ENCODE results near the gene POLR1B. TPM values are rescaled to one million over a fixed set of nuclear protein-coding genes. Genes with fewer than 3 reads are reported as not detected.
"Not testable (repeated sequence)": the region's sequence is repeated elsewhere in the genome, so short reads cannot be mapped to it uniquely, and the experiment has no call there.

Gene POLR1B
- total RNA-seq, 4 donors from 2014 or later: 13.5 to 39.0 (median 14.6) TPM

DNA sequence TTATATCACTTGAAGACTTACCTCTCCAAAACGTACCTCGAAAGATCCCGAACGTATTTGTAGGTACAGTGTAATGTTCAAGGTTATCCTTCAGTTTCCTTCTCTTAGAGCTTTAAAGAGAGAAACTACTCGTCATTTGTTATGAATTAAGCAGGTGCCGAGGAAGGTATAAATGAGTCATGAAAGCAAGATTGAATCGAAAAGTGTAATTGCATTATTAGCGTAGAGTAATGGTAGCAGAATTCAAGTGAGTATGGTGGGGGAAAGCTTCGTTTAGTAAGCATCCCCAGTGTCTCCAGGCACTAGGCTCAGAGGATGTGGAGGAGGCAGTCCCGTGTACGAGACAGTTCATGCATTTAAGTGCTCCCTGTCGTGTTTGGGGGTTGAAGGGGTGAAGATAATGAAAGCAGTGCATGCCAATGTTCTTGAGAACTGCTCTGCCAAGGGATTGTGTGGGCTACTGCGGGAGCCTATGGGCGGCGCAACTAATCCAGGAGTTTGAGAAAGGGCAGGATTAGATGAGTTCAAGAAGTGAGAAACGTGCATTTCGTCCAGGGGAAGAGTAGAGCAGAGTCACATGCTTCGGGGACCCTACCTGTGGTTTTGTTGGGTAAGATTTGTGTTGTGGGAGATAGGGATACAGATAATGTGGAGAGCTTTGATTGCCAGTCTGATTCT lies 858 bp downstream of the POLR1B start:
- no peak for TF ChIP-seq CTCF (IDR thresholded peaks at IDR 0.05)
- ATAC-seq (ENCODE audit: low FRiP score) (no peak), DNase-seq (ENCODE audit: low spot score) (no peak)

DNA sequence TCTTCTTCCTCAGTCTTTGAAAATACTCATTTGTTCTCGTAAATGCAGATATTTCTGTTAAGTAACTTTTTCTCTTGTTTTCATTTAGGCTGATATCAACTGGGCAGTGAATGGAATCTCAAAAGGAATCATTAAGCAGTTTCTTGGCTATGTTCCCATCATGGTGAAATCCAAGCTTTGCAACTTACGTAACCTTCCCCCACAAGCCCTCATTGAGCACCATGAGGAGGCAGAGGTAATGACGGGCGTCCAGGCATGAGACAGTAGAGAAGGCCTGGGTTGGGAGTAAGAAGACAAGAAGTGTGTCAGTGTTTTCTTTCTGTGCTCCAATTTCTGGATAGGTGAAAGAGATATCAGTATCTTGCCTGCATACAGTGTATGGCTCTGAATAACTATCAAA lies 5.1 kb downstream of the POLR1B start:
- ATAC-seq (ENCODE audit: low FRiP score): peak; percentile 86
- DNase-seq (ENCODE audit: low spot score): no peak
- TF ChIP-seq CTCF (IDR thresholded peaks at IDR 0.05): no peak

GRCh38 chr2:112548980-112549379 lies 6.7 kb downstream of the POLR1B start:
- no peak for ATAC-seq (ENCODE audit: low FRiP score)
- no peak for DNase-seq (ENCODE audit: low spot score)
- no peak for TF ChIP-seq CTCF (IDR thresholded peaks at IDR 0.05)

- no peak for TF ChIP-seq CTCF (IDR thresholded peaks at IDR 0.05)
- DNase-seq (ENCODE audit: low spot score) (no peak), ATAC-seq (ENCODE audit: low FRiP score) (no peak)
Measured at GRCh38 chr2:112566104-112566503, 23.8 kb downstream of the POLR1B start.

GRCh38 chr2:112566508-112566907 lies 24.2 kb downstream of the POLR1B start:
- not testable (repeated sequence) for ATAC-seq (ENCODE audit: low FRiP score); DNase-seq (ENCODE audit: low spot score)

DNA sequence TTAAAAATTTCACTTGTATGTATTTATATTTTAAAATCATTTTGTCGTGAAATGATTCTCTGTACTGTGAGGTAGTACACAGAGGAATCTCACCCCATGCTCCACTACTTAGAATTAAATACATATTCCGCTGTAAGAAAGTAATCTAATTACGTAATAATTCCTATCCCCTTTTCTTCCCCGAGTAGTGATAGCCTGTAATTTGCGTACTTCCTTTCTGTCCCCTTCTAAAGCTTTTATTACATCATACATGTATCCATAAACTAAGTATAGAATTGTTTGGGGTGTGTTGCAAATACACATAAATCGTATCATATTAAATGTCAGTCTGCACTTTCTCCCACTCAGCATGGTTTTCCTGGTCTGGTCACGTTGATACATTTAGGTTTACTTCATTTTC lies 29.7 kb downstream of the POLR1B start:
- ATAC-seq (ENCODE audit: low FRiP score) (no peak), DNase-seq (ENCODE audit: low spot score) (no peak)
- TF ChIP-seq CTCF (IDR thresholded peaks at IDR 0.05): no peak

DNA sequence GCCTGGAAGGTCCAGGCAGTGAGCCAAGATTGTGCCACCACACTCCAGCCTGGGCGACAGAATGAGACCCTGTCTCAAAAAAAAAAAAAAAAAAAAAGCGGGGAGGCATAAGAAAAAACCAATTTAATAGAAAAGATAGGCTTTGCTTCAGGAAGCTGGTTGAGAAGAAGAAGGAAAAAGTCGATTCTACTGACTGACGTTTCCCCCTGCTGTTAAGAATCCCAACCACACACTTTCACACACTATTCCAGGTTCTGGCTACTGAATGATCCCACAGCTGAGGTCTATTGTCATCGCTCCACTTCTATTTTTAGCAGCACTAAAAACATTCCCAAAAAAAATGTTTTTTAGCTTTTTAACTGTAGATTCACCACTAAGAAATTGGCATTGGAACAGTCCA lies 35.5 kb downstream of the POLR1B start:
- ATAC-seq (ENCODE audit: low FRiP score): no peak
- no peak for TF ChIP-seq CTCF (IDR thresholded peaks at IDR 0.05)
- DNase-seq (ENCODE audit: low spot score): no peak

All from omental fat pad (tissue), 4 donors.